Measurements from ENCODE around the gene OCA2. TPM values are rescaled to one million over a fixed set of nuclear protein-coding genes. Genes with fewer than 3 reads are reported as not detected.

The OCA2 gene
- total RNA-seq, 4 donors from 2014 or later: 0.17 to 1.2 (median 0.24) TPM

- TF ChIP-seq EP300 (IDR thresholded peaks at IDR 0.05) (no peak), CTCF (IDR thresholded peaks at IDR 0.05) (no peak), POLR2AphosphoS5 (IDR thresholded peaks at IDR 0.05) (no peak), POLR2A (IDR thresholded peaks at IDR 0.05; ENCODE audit: low read depth) (no peak)
- Histone ChIP-seq H3K9me3 (no peaks in the 10 kb centered on the region), H3K27ac (replicated peaks in 1 of 4) (no peak overlapping the region), H3K36me3 (peaks cover 57 to 98% (median 94%) of the 10 kb centered on the region in 4 donors), H3K4me1 (no peaks in the 10 kb centered on the region), H3K4me3 (no peak overlapping the region), H3K27me3 (no peaks in the 10 kb centered on the region)
- intact Hi-C loops (cut with DNase I): no loop called here
- no peak for DNase-seq (ENCODE audit: extremely low spot score)
- 91% methylated on average over 10 of the region's 10 CpGs for WGBS
These were observed 19.4 kb upstream of the OCA2 start for GRCh38 chr15:28118531-28118930.

GRCh38 chr15:28118083-28118482 is 19.0 kb upstream of the OCA2 start:
- Histone ChIP-seq H3K27me3 (no peaks in the 10 kb centered on the region), H3K4me1 (no peaks in the 10 kb centered on the region), H3K9me3 (no peaks in the 10 kb centered on the region), H3K36me3 (peaks cover 62 to 99% (median 95%) of the 10 kb centered on the region in 4 donors), H3K4me3 (no peak overlapping the region), H3K27ac (replicated peaks in 1 of 4) (no peak overlapping the region)
- intact Hi-C loops (cut with DNase I): no loop called here
- DNase-seq (ENCODE audit: extremely low spot score): no peak
- WGBS: 85% methylated on average over 11 of the region's 11 CpGs
- TF ChIP-seq POLR2AphosphoS5 (IDR thresholded peaks at IDR 0.05) (no peak), EP300 (IDR thresholded peaks at IDR 0.05) (no peak), CTCF (IDR thresholded peaks at IDR 0.05) (no peak), POLR2A (IDR thresholded peaks at IDR 0.05; ENCODE audit: low read depth) (no peak)

GRCh38 chr15:28117432-28117990 is 18.4 kb upstream of the OCA2 start:
- Histone ChIP-seq H3K4me3 (no peak overlapping the region), H3K36me3 (peaks cover 68 to 99% (median 96%) of the 10 kb centered on the region in 4 donors), H3K9me3 (no peaks in the 10 kb centered on the region), H3K27me3 (no peaks in the 10 kb centered on the region), H3K4me1 (no peaks in the 10 kb centered on the region), H3K27ac (replicated peaks in 1 of 4) (no peak overlapping the region)
- DNase-seq (ENCODE audit: extremely low spot score): no peak
- TF ChIP-seq POLR2AphosphoS5 (IDR thresholded peaks at IDR 0.05) (no peak), POLR2A (IDR thresholded peaks at IDR 0.05; ENCODE audit: low read depth) (no peak), CTCF (IDR thresholded peaks at IDR 0.05) (no peak), EP300 (IDR thresholded peaks at IDR 0.05) (no peak)
- intact Hi-C loops (cut with DNase I): no loop called here
- WGBS: 90% methylated on average over 12 of the region's 12 CpGs

- H3K27ac ChIP-seq (replicated peaks in 1 of 4): no peak overlapping the region
- WGBS: 93% methylated on average over 26 of the region's 42 CpGs
- H3K9me3 ChIP-seq: no peaks in the 10 kb centered on the region
- H3K4me1 ChIP-seq: no peaks in the 10 kb centered on the region
- H3K27me3 ChIP-seq: no peaks in the 10 kb centered on the region
- H3K36me3 ChIP-seq: peaks cover 73 to 100% (median 96%) of the 10 kb centered on the region in 4 donors
- no peak for DNase-seq (ENCODE audit: extremely low spot score)
- H3K4me3 ChIP-seq: no peak overlapping the region
- TF ChIP-seq EP300 (IDR thresholded peaks at IDR 0.05) (no peak), CTCF (IDR thresholded peaks at IDR 0.05) (no peak), POLR2A (IDR thresholded peaks at IDR 0.05; ENCODE audit: low read depth) (no peak), POLR2AphosphoS5 (IDR thresholded peaks at IDR 0.05) (no peak)
- intact Hi-C loops (cut with DNase I): no loop called here
These were observed 17.7 kb upstream of the OCA2 start for GRCh38 chr15:28116521-28117431.
